ENCODE results near the gene BCLAF1. TPM values are rescaled to one million over a fixed set of nuclear protein-coding genes. Genes with fewer than 3 reads are reported as not detected.

Gene BCLAF1
- total and polyA plus RNA-seq, 9 of the 15 experiments (the other 6 are each of a cell fraction or from before 2014, with no cell fraction given), result 65.4 to 286 (median 165) TPM

DNA sequence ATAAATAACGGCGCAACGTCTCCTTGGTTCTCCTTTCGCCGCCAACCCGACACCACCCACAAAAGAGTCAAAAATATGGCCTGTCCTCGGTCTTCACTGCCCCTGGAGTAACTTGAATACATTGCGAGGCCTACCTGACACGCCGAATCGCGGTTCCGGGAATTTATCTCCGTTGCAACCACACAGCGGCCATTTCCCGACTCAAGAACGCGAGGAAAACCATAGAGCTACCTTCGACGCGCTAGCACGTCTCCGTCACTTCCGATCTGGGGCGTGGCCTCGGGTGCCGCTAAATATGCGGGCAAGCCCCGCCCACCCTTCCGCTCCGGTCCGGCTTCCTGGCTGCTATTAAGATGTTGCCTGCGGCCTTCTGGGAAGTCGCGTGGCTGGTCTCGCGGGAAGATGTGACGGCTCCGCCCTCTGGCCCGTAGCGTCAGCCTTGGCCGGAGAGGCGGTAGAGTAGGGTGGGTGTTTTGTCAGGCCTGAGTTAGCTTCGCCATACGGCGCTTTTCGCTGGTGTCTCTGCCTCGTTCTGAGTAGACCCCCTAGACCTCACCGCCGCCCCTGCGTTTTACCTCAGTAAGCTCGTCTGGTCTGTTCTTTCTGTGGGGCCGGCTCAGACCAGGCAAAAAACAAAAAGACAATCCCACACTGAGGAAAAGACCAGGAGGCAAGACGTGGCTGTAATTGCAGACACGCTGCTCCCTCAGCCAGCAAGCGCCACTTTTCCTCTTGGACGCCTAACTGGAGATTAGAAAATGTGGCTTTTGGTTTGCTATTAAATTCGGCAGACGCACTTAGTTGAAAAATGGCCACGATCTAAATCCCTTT lies at the start of gene BCLAF1 (continued):
- TF ChIP-seq HEY1 (CRISPR knock-in tag; IDR thresholded peaks at IDR 0.05; ENCODE audit: borderline replicate concordance) (0 out of 2 replicates have a peak, but pooled peaks have one; percentile 80), PRMT5 (CRISPR knock-in tag; IDR thresholded peaks at IDR 0.05) (no peak), TSC22D4 (tag; IDR thresholded peaks at IDR 0.05) (no peak), BRD4 (IDR thresholded peaks at IDR 0.05) (peak; percentile 64; the same call in 1 of the 2 replicates), HNRNPL (IDR thresholded peaks at IDR 0.05; ENCODE audit: low read depth, low read length) (peak; percentile 79; the same call in 1 of the 2 replicates), TAF7 (tag; IDR thresholded peaks at IDR 0.05) (peak; percentile 98), XRCC4 (IDR thresholded peaks at IDR 0.05; ENCODE audit: extremely low read depth, insufficient read depth, insufficient read length) (no peak), STAG1 (CRISPR knock-in tag; IDR thresholded peaks at IDR 0.05; ENCODE audit: borderline replicate concordance) (no peak), NR4A1 (CRISPR knock-in tag; IDR thresholded peaks at IDR 0.05) (peak; percentile 49; the same call in 1 of the 2 replicates), NR4A1 (tag; IDR thresholded peaks at IDR 0.05) (peak; percentile 82; the same call in 1 of the 2 replicates), POLR2AphosphoS2 (IDR thresholded peaks at IDR 0.05; ENCODE audit: low read length) (peak; percentile 92), ZC3H8 (IDR thresholded peaks at IDR 0.05) (peak; percentile 79; the same call in 1 of the 2 replicates), KDM2B (CRISPR knock-in tag; IDR thresholded peaks at IDR 0.05) (0 out of 2 replicates have a peak, but pooled peaks have one; percentile 67), MAFK (IDR thresholded peaks at IDR 0.05; ENCODE audit: low read length) (no peak), NONO (IDR thresholded peaks at IDR 0.05; ENCODE audit: low read depth in 2 of 2, low read length in 1 of 2) (peak in 1 of 2 experiments; percentile 51; a peak in 2 of 4 replicates), ZNF274 (IDR thresholded peaks at IDR 0.05; ENCODE audit: borderline replicate concordance, low read depth, low read length) (no peak)
- TF ChIP-seq, protein P1, sequence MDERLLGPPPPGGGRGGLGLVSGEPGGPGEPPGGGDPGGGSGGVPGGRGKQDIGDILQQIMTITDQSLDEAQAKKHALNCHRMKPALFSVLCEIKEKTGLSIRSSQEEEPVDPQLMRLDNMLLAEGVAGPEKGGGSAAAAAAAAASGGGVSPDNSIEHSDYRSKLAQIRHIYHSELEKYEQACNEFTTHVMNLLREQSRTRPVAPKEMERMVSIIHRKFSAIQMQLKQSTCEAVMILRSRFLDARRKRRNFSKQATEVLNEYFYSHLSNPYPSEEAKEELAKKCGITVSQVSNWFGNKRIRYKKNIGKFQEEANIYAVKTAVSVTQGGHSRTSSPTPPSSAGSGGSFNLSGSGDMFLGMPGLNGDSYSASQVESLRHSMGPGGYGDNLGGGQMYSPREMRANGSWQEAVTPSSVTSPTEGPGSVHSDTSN (CRISPR knock-in tag; IDR thresholded peaks at IDR 0.05; ENCODE audit: low read depth), result no peak
- TF ChIP-seq, protein P1 (tag; conservative IDR thresholded peaks at IDR 0.05; ENCODE audit: low read depth), result no peak
- TF ChIP-seq, protein P2, sequence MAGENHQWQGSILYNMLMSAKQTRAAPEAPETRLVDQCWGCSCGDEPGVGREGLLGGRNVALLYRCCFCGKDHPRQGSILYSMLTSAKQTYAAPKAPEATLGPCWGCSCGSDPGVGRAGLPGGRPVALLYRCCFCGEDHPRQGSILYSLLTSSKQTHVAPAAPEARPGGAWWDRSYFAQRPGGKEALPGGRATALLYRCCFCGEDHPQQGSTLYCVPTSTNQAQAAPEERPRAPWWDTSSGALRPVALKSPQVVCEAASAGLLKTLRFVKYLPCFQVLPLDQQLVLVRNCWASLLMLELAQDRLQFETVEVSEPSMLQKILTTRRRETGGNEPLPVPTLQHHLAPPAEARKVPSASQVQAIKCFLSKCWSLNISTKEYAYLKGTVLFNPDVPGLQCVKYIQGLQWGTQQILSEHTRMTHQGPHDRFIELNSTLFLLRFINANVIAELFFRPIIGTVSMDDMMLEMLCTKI (IDR thresholded peaks at IDR 0.05; ENCODE audit: partially characterized antibody), result no peak
- TF ChIP-seq, protein P3, sequence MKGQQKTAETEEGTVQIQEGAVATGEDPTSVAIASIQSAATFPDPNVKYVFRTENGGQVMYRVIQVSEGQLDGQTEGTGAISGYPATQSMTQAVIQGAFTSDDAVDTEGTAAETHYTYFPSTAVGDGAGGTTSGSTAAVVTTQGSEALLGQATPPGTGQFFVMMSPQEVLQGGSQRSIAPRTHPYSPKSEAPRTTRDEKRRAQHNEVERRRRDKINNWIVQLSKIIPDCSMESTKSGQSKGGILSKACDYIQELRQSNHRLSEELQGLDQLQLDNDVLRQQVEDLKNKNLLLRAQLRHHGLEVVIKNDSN (CRISPR knock-in tag; IDR thresholded peaks at IDR 0.05), result peak; percentile 60
- TF ChIP-seq, protein P4, sequence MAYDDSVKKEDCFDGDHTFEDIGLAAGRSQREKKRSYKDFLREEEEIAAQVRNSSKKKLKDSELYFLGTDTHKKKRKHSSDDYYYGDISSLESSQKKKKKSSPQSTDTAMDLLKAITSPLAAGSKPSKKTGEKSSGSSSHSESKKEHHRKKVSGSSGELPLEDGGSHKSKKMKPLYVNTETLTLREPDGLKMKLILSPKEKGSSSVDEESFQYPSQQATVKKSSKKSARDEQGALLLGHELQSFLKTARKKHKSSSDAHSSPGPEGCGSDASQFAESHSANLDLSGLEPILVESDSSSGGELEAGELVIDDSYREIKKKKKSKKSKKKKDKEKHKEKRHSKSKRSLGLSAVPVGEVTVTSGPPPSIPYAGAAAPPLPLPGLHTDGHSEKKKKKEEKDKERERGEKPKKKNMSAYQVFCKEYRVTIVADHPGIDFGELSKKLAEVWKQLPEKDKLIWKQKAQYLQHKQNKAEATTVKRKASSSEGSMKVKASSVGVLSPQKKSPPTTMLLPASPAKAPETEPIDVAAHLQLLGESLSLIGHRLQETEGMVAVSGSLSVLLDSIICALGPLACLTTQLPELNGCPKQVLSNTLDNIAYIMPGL (CRISPR knock-in tag; IDR thresholded peaks at IDR 0.05), result no peak
